H1 (cell line): ENCODE measurements around the gene CEACAM20. TPM values are rescaled to one million over a fixed set of nuclear protein-coding genes. Genes with fewer than 3 reads are reported as not detected.
A peak's percentile ranks its signal among the peaks of the same experiment; 100 is the strongest.

Source experiments
- ATF3 ChIP-seq: IDR thresholded peaks from 2 replicates; pipeline ENCODE4 v1.6.1; 2011; ENCODE audit warnings: low read depth, mild to moderate bottlenecking, low read length; ENCODE audit not compliant: insufficient read depth
- BACH1 ChIP-seq: IDR thresholded peaks from 2 replicates; pipeline ENCODE4 v1.6.1; 2012; ENCODE audit warnings: low read length, improper control_type of control experiment
- BCL11A ChIP-seq, 2 experiments: IDR thresholded peaks; one replicate each; pipeline ENCODE4 v1.6.1; 2011; ENCODE audit warnings: low read depth in 2 of 2, low read length in 2 of 2, mild to moderate bottlenecking in 2 of 2
- CREB1 ChIP-seq: IDR thresholded peaks from 2 replicates; pipeline ENCODE4 v1.6.1; 2012; ENCODE audit warnings: inconsistent platforms
- CTCF ChIP-seq, 3 experiments: IDR thresholded peaks; 1 replicate in 2 of 3; 2 replicates in 1 of 3; pipeline versions ENCODE4 v1.5.1 to v1.6.1; 2011; ENCODE audit warnings: low read length in 3 of 3, mild to moderate bottlenecking in 3 of 3, inconsistent platforms in 2 of 3, low read depth in 1 of 3, moderate library complexity in 1 of 3; ENCODE audit not compliant: insufficient read depth in 1 of 3; ENCODE audit errors: control extremely low read depth in 1 of 3
- EP300 ChIP-seq, 2 experiments: IDR thresholded peaks; 1 replicate in 1 of 2; 2 replicates in 1 of 2; pipeline ENCODE4 v1.6.1; 2011 to 2012; ENCODE audit warnings: low read depth in 2 of 2, low read length in 2 of 2, mild to moderate bottlenecking in 2 of 2, borderline replicate concordance in 1 of 2, inconsistent platforms in 1 of 2, moderate library complexity in 1 of 2
- GABPA ChIP-seq: IDR thresholded peaks from 2 replicates; pipeline ENCODE4 v1.6.1; 2011; ENCODE audit warnings: mild to moderate bottlenecking, low read length, moderate library complexity, borderline replicate concordance; ENCODE audit not compliant: insufficient read depth
- GTF2F1 ChIP-seq: IDR thresholded peaks from 2 replicates; pipeline ENCODE4 v1.6.1; 2012; ENCODE audit warnings: low read depth, low read length, improper control_type of control experiment, borderline replicate concordance
- KDM4A ChIP-seq: IDR thresholded peaks from one replicate; pipeline ENCODE4 v1.7.1; 2012; ENCODE audit warnings: low read depth, mild to moderate bottlenecking, moderate library complexity, low read length, inconsistent platforms; ENCODE audit not compliant: severe bottlenecking
- POU5F1 ChIP-seq: IDR thresholded peaks from 2 replicates; pipeline ENCODE4 v1.6.1; 2011; ENCODE audit warnings: low read depth, mild to moderate bottlenecking, low read length, moderate library complexity
- SIRT6 ChIP-seq: IDR thresholded peaks from one replicate; pipeline ENCODE4 v1.7.1; 2012; ENCODE audit warnings: low read length, inconsistent platforms
- SIX5 ChIP-seq: IDR thresholded peaks from 2 replicates; pipeline ENCODE4 v1.6.1; 2011; ENCODE audit warnings: mild to moderate bottlenecking, low read depth, low read length
- SP2 ChIP-seq: IDR thresholded peaks from 2 replicates; pipeline ENCODE4 v1.6.1; 2012; ENCODE audit warnings: mild to moderate bottlenecking, low read length, inconsistent platforms
- TAF1 ChIP-seq: IDR thresholded peaks from 2 replicates; pipeline ENCODE4 v1.6.1; 2011; ENCODE audit warnings: mild to moderate bottlenecking, low read depth, low read length
- TCF12 ChIP-seq: IDR thresholded peaks from 2 replicates; pipeline ENCODE4 v1.6.1; 2011; ENCODE audit warnings: low read depth, mild to moderate bottlenecking, low read length
- polyA plus RNA-seq, 7 experiments: library from polyadenylated mRNA; depleted of rRNA in 3 of 7; stranded (reverse) in 5 of 7; unstranded in 2 of 7; fragments of >200 nt in 5 of 7; fragments of 200-250 nt in 2 of 7; gene quantifications; 1 replicate in 5 of 7; 2 replicates in 1 of 7; 4 replicates in 1 of 7; pipeline versions ENCODE4 v1.2.1 to v1.2.3, GENCODE V29; 2011 to 2013; ENCODE audit warnings: missing spikeins in 2 of 7, mixed read lengths in 2 of 7
- total RNA-seq: library from RNA; stranded (reverse); fragmentation: NEBNext Ultra II Directional; extraction: Animal tissue kit (Norgen Biotek cat#: 25700); gene quantifications from 2 replicates; pipeline ENCODE4 v1.2.1, GENCODE V29; 2021

CEACAM20 gene
- total and polyA plus RNA-seq, 2 of the 8 experiments (the other 6 are each of a cell fraction or from before 2014, with no cell fraction given) = not detected

GRCh38 chr19:44499559-44499958 is 29.9 kb downstream of the CEACAM20 start (continued):
- TF ChIP-seq CTCF (IDR thresholded peaks at IDR 0.05; ENCODE audit: control extremely low read depth in 1 of 3, insufficient read depth in 1 of 3, low read depth in 1 of 3, low read length in 3 of 3) = peak; percentile 19 to 62 (median 36)
- no peak for TF ChIP-seq SIRT6
- no peak for TF ChIP-seq BACH1
- no peak for TF ChIP-seq CREB1
- TF ChIP-seq SP2 = no peak
- TF ChIP-seq GTF2F1 = no peak
- peak; percentile 1; the same call in 1 of the 2 replicates for TF ChIP-seq TAF1
- TF ChIP-seq ATF3 = no peak
- TF ChIP-seq POU5F1 = no peak
- no peak for TF ChIP-seq KDM4A
- TF ChIP-seq GABPA = no peak
- no peak for TF ChIP-seq EP300 (IDR thresholded peaks at IDR 0.05; ENCODE audit: borderline replicate concordance in 1 of 2, low read depth in 2 of 2, low read length in 2 of 2)
- TF ChIP-seq BCL11A (IDR thresholded peaks at IDR 0.05; ENCODE audit: low read depth in 2 of 2, low read length in 2 of 2) = no peak
- TF ChIP-seq SIX5 = no peak
- no peak for TF ChIP-seq TCF12
